GM10248 (cell line): Measurements from ENCODE around the gene BAHCC1.

ENCODE experiments used
- CTCF ChIA-PET: fragments of 300-600 bp; sonication (Branson Sonifier 250); formaldehyde crosslinking; extraction: SDS; loops from one replicate; lab custom pipeline; 2021; ENCODE audit warnings: antibody characterized with exemption; lab: Yijun Ruan, JAX
- POLR2A ChIA-PET: fragments of 350-650 bp; sonication (Branson Sonifier 250); formaldehyde crosslinking; extraction: SDS; loops from one replicate; lab custom pipeline; 2020; ENCODE audit warnings: antibody characterized with exemption; lab: Yijun Ruan, JAX
- DNase-seq: peaks from one replicate; pipeline ENCODE4 v3.0.0; 2012; ENCODE audit errors: extremely low spot score
- TF ChIP-seq, protein P1 (sequence below): IDR thresholded peaks from 2 replicates; pipeline ENCODE4 v1.5.1; 2012; ENCODE audit warnings: mild to moderate bottlenecking, low read depth; ENCODE audit errors: extremely low read depth, missing control alignments, control extremely low read depth

The BAHCC1 gene

DNA sequence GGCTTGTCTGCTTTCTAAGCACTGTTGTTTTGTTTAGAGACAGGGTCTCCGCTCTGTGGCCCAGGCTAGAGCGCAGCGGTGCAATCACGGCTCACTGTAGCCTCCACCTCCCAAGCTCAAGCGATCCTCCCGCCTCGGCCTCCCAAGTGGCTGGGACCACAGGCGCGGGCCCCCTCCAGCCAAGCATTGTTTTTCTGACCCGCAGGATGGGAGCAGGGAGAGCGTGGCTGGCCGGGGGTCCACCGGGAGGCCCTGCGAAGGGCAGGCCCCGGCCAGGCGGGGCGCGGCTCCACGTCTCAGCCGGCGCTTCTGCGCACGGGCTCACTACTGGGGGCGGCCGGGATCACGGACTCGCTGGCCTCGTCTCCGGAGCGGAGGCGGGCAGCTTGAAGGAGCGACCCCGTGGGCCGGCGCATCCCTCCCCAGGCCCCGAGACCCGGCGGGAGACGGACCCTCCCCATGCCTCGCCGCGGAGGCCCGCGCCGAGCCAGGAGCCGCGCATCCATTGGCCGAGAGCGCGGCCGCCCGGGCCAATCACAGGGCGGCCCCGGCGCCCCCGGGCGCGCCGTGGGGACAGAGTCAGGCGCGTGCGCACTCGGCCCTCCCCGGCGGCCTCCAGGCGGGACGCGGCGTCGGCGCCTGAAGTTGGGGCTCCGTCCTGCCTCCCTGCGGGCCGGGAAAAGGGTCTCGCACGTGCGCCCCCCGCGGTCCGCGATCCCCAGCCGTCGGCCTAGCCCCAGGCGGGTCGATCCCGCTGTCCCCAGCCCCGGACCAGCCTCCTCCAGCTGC, 92.4 kb downstream of the BAHCC1 start:
- TF ChIP-seq, protein P1, sequence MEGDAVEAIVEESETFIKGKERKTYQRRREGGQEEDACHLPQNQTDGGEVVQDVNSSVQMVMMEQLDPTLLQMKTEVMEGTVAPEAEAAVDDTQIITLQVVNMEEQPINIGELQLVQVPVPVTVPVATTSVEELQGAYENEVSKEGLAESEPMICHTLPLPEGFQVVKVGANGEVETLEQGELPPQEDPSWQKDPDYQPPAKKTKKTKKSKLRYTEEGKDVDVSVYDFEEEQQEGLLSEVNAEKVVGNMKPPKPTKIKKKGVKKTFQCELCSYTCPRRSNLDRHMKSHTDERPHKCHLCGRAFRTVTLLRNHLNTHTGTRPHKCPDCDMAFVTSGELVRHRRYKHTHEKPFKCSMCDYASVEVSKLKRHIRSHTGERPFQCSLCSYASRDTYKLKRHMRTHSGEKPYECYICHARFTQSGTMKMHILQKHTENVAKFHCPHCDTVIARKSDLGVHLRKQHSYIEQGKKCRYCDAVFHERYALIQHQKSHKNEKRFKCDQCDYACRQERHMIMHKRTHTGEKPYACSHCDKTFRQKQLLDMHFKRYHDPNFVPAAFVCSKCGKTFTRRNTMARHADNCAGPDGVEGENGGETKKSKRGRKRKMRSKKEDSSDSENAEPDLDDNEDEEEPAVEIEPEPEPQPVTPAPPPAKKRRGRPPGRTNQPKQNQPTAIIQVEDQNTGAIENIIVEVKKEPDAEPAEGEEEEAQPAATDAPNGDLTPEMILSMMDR, result no peak
- ChIA-PET POLR2A (no interaction called here), CTCF (no interaction called here)
- peak; percentile 96 for DNase-seq

DNA sequence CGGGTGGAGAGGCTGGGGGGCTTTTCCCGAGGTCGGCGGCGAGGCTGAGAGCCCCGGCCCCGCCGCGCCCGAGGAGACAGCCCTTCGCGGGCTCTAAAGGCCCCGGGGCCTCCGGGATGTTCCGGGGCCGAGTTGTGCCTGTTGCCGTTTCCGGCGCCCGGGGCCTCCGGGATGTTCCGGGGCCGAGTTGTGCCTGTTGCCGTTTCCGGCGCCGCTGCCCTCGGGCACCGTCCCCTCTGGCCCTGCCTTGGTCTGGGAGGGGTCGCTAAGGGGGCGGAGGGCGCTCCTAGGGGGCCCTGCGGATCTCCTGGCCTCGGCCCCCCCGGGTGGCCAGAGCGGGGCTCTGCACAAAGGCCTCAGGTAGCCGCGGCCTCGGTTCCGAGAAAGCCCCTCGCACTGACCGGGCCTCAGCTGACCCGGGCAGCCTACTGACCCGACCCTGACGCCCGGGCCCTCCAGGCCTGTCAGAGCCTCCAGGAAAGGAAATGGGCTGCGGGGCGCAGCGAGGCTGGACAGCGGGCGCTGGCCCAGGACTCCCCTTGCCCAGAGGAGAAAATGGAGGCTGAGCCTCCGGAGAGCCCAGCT, 93.1 kb downstream of the BAHCC1 start:
- ChIA-PET CTCF (interaction anchor here (0.8 kb wide), 1 partner anchor 50 kb away, joined by 3 read pairs; no protein-coding TSS in a partner anchor), POLR2A (no interaction called here)
- no peak for DNase-seq
- TF ChIP-seq, protein P1, result no peak

DNA sequence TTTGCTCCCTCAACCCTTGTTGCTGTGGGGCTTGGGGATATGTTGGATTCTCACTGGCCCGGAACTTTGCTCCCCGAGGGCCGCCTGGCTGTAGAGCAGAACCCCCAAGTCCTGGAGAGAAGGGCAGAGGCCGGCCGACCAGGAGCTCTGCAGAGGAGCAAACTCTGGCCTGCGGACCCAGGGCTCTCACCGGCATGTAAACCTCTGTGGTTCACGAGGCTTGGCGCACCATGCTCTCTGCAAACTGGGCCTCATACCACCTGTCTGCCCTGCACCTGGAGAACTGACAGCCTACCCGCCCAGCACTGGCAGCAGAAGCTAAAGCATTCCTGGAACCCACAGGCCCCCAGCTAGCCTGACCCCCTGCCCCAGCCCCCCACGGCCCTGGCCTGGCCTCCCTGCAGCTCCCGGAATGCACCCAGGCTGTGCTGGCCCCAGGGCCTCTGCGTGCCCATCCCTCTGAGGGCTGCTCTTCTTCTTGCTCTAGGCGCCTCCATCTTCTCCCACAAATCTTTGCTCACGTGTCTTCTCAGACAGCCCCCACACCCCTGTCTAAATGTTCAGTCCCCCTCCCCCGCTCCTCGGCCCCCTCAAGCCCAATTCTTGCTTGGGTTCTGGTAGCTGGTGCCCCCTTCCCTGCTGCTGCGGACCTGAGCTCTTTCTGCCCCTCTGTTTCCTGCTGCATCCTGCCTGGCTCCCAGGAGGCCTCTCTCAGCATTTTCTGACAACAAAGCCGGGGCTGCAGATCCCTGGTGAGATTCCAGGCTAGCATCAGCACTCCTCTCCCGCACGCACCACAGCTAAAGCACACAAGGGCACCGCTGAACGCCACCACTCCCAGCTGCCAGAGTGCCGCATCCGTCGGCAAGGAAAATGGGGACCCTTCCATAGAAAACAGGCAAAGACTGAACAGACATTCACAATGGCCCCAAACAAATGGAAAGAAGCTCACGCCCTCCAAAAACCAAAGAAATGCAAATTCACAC, 94.0 kb downstream of the BAHCC1 start:
- no peak for DNase-seq
- CTCF ChIA-PET, result interaction anchor here (0.8 kb wide), 1 partner anchor 49 kb away, joined by 3 read pairs; no protein-coding TSS in a partner anchor
- TF ChIP-seq, protein P1, result no peak
- POLR2A ChIA-PET, result interaction anchor here (1.0 to 1.4 kb wide), 2 partner anchors 20 to 23 kb away, joined by 3 to 7 read pairs; partner anchors contain the start of gene ACTG1

DNA sequence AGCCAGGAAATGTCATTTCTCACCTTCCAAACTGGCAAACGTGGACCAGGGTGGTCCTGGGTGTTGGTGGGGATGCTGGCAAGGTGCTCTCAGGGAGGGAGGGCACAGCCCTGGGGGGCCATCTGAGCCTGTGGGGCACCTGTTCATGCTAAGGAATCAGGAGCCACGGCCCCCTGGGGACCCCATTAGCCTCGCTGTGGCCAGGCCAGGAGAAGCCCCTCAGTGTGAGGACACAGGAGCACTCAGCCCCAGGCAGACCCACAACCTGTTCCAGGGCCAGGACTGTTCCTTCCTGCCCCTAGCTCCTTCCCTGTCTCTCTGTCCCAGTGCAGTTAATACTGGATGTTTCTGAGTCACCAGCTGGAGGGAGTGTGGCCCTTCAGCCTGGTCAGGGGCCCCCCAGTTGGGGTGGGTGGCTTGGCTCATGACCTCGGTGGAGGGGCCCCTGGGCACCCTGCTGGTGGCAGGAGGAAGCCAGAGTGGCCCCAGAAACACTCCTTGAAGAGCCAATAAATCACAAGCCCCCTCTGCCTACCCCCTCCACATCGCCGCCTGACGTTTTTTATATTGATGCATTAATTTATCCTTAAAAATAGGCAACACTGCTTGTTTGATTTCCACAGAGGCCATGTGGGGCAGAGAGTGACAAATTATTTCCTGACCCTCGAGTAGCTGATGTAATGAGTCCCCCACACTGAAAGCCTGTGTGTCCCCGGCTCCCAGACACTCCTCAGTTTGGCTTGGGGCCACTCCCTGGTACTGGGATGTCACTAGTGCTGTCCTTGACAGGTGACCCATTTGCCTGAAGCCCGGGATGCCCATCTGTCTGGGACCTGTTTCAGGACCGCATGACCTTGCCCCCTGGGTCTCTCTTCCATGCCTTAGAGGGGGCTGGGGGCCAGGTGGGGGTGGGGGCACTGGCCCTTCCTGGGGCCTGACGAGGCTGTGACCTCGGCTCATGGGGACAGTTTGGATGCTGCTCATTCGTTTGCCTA, 95.0 kb downstream of the BAHCC1 start:
- ChIA-PET POLR2A (interaction anchor here (1.0 to 1.4 kb wide), 2 partner anchors 19 to 22 kb away, joined by 3 to 7 read pairs; partner anchors contain the start of gene ACTG1), CTCF (interaction anchor here (0.9 kb wide), 1 partner anchor 237 kb away, joined by 3 read pairs; no protein-coding TSS in a partner anchor)
- TF ChIP-seq, protein P1, result no peak
- DNase-seq, result no peak

DNA sequence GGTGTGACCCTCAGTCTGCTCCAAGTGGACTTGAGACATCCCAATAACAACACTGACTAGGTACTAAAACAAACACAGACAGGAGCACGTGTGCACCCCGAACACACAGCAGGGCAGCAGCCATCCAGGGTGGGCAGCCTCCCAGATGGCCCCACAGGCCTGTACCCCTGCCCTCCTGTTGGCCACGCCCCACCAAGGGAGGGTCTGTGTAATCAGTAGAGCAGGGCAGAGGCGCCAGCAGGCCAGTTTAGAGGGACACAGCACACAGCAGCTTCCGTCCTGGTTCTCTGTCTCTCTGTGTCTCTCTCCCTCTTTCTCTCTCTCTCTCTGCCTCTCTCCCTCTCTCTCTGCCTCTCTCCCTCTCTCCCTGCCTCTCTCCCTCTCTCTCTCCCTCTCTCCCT, 95.9 kb downstream of the BAHCC1 start:
- TF ChIP-seq, protein P1, result no peak
- ChIA-PET POLR2A (no interaction called here), CTCF (interaction anchor here (1.6 kb wide), 1 partner anchor 8 kb away, joined by 4 read pairs; no protein-coding TSS in a partner anchor)
- no peak for DNase-seq
